RCC 7860 (cell line): ENCODE measurements around the gene FEM1C.

Experiments
- DNase-seq: peaks from one replicate; pipeline ENCODE4 v3.0.0-alpha.2; 2015; ENCODE audit warnings: low spot score
- FAIRE-seq: peaks from 2 replicates; lab custom pipeline; 2012; peaks lifted over from hg19 to GRCh38; lab: Jason Lieb, UNC

Gene FEM1C

GRCh38 chr5:115558388-115558956, 13.9 kb upstream of the FEM1C start:
- DNase-seq: peak; percentile 18

GRCh38 chr5:115557667-115558387, 13.3 kb upstream of the FEM1C start:
- no peak for FAIRE-seq
- no peak for DNase-seq

More at GRCh38 chr5:115558388-115558956, 13.9 kb upstream of the FEM1C start:
- FAIRE-seq: no peak

- DNase-seq: no peak
- no peak for FAIRE-seq
These were observed 11.7 kb upstream of the FEM1C start for GRCh38 chr5:115556276-115556675.

- no peak for DNase-seq
- no peak for FAIRE-seq
These were observed 10.6 kb upstream of the FEM1C start for GRCh38 chr5:115555084-115555633.

GRCh38 chr5:115553082-115553481, 8.5 kb upstream of the FEM1C start:
- FAIRE-seq (no peak), DNase-seq (no peak)

GRCh38 chr5:115551415-115551814, 6.8 kb upstream of the FEM1C start:
- no peak for DNase-seq
- FAIRE-seq: no peak

GRCh38 chr5:115549154-115549553, 4.6 kb upstream of the FEM1C start:
- no peak for FAIRE-seq
- no peak for DNase-seq

- DNase-seq (no peak), FAIRE-seq (no peak)
These were observed 4.1 kb upstream of the FEM1C start for GRCh38 chr5:115548683-115549082.

- FAIRE-seq: no peak
- DNase-seq: no peak
These were observed 842 bp upstream of the FEM1C start for GRCh38 chr5:115545351-115545882.

GRCh38 chr5:115544043-115544435, 536 bp downstream of the FEM1C start:
- FAIRE-seq (no peak), DNase-seq (peak; percentile 17)

GRCh38 chr5:115543365-115544042, 1.1 kb downstream of the FEM1C start:
- DNase-seq (peak; percentile 25), FAIRE-seq (no peak)

GRCh38 chr5:115542651-115543364, 1.8 kb downstream of the FEM1C start:
- DNase-seq (no peak), FAIRE-seq (no peak)

GRCh38 chr5:115542086-115542485, 2.5 kb downstream of the FEM1C start:
- FAIRE-seq (no peak), DNase-seq (no peak)

- FAIRE-seq (no peak), DNase-seq (no peak)
These were observed 3.0 kb downstream of the FEM1C start for GRCh38 chr5:115541611-115542010.

GRCh38 chr5:115535479-115536035, 9.0 kb downstream of the FEM1C start:
- DNase-seq (no peak), FAIRE-seq (no peak)

GRCh38 chr5:115532517-115532916, 12.1 kb downstream of the FEM1C start:
- FAIRE-seq (peak; percentile 26), DNase-seq (no peak)

- FAIRE-seq: peak; percentile 2
- no peak for DNase-seq
These were observed 12.7 kb downstream of the FEM1C start for GRCh38 chr5:115531787-115532367.

- FAIRE-seq (no peak), DNase-seq (no peak)
These were observed 13.2 kb downstream of the FEM1C start for GRCh38 chr5:115531380-115531779.

GRCh38 chr5:115530426-115530825, 14.1 kb downstream of the FEM1C start:
- DNase-seq (no peak), FAIRE-seq (no peak)

- FAIRE-seq (no peak), DNase-seq (no peak)
These were observed 18.0 kb downstream of the FEM1C start for GRCh38 chr5:115526604-115527003.
